Measurements from ENCODE around the gene MT1B.

Gene MT1B

GRCh38 chr16:56679818-56680217 is 28.1 kb downstream of the MT1B start:
- peaks cover 29% of the 10 kb centered on the region for H3K4me1 Mint-ChIP-seq
- no peak for DNase-seq
- H3K36me3 Mint-ChIP-seq (ENCODE audit: low read depth): peaks cover 3% of the 10 kb centered on the region
- peaks cover 65% of the 10 kb centered on the region for H3K27me3 Mint-ChIP-seq (ENCODE audit: low read depth, poor library complexity)
- no peak for TF ChIP-seq CTCF (IDR thresholded peaks at IDR 0.05)
- no peak overlapping the region for H3K27ac Mint-ChIP-seq
- no peaks in the 10 kb centered on the region for H3K9me3 Mint-ChIP-seq
- H3K4me3 Mint-ChIP-seq: no peak overlapping the region

GRCh38 chr16:56681939-56682702 is 30.4 kb downstream of the MT1B start, which contains the start of gene MT1X:
Gene MT1X, plus strand, starts transcription at chr16:56682470. Its CDS starts 71 bp downstream, at chr16:56682541.
- H3K27ac Mint-ChIP-seq: no peak within 1 kb of the TSS
- peaks cover 55% of the 10 kb centered on the region for H3K27me3 Mint-ChIP-seq (ENCODE audit: low read depth, poor library complexity)

GRCh38 chr16:56682703-56683397 is 31.2 kb downstream of the MT1B start:
- Mint-ChIP-seq H3K9me3 (peaks cover 20% of the 10 kb centered on the region), H3K36me3 (ENCODE audit: low read depth) (peaks cover 8% of the 10 kb centered on the region), H3K4me3 (peak overlapping the region; percentile 89), H3K27me3 (ENCODE audit: low read depth, poor library complexity) (peaks cover 50% of the 10 kb centered on the region), H3K4me1 (peaks cover 14% of the 10 kb centered on the region), H3K27ac (no peak overlapping the region)
- no peak for DNase-seq
- TF ChIP-seq CTCF (IDR thresholded peaks at IDR 0.05): no peak

More at GRCh38 chr16:56681939-56682702, 30.4 kb downstream of the MT1B start, which contains the start of gene MT1X:
- Mint-ChIP-seq H3K36me3 (ENCODE audit: low read depth) (peaks cover 8% of the 10 kb centered on the region), H3K4me1 (peaks cover 14% of the 10 kb centered on the region), H3K9me3 (peaks cover 14% of the 10 kb centered on the region), H3K4me3 (peak within 1 kb of the TSS; percentile 89)
- DNase-seq: peak; percentile 82
- no peak for TF ChIP-seq CTCF (IDR thresholded peaks at IDR 0.05)

- H3K27me3 Mint-ChIP-seq (ENCODE audit: low read depth, poor library complexity): peaks cover 50% of the 10 kb centered on the region
- peak overlapping the region; percentile 89 for H3K4me3 Mint-ChIP-seq
- peaks cover 8% of the 10 kb centered on the region for H3K36me3 Mint-ChIP-seq (ENCODE audit: low read depth)
These were observed 31.9 kb downstream of the MT1B start for GRCh38 chr16:56683424-56684172.

More at GRCh38 chr16:56683424-56684172, 31.9 kb downstream of the MT1B start:
- no peak for TF ChIP-seq CTCF (IDR thresholded peaks at IDR 0.05)
- H3K27ac Mint-ChIP-seq: no peak overlapping the region
- peaks cover 14% of the 10 kb centered on the region for H3K4me1 Mint-ChIP-seq
- peaks cover 26% of the 10 kb centered on the region for H3K9me3 Mint-ChIP-seq
- no peak for DNase-seq
